Measurements from ENCODE around the gene CDC37.
"Not testable (repeated sequence)": the region's sequence is repeated elsewhere in the genome, so short reads cannot be mapped to it uniquely, and the experiment has no call there.

Gene CDC37

GRCh38 chr19:10399878-10400277 lies 3.5 kb downstream of the CDC37 start:
- Histone ChIP-seq H3K27ac (no peak overlapping the region), H3K4me3 (no peak overlapping the region)

GRCh38 chr19:10399340-10399739 lies 4.0 kb downstream of the CDC37 start:
- not testable (repeated sequence) for H3K27ac ChIP-seq

GRCh38 chr19:10398819-10399218 lies 4.5 kb downstream of the CDC37 start:
- H3K27ac ChIP-seq, result no peak overlapping the region
- no peak overlapping the region for H3K4me3 ChIP-seq

More at GRCh38 chr19:10399340-10399739, 4.0 kb downstream of the CDC37 start:
- not testable (repeated sequence) for H3K4me3 ChIP-seq

- H3K27ac ChIP-seq, result no peak overlapping the region
Measured at GRCh38 chr19:10395917-10396316, 7.4 kb downstream of the CDC37 start.

GRCh38 chr19:10395436-10395835 lies 7.9 kb downstream of the CDC37 start:
- H3K4me3 ChIP-seq, result no peak overlapping the region
- no peak overlapping the region for H3K27ac ChIP-seq

More at GRCh38 chr19:10395917-10396316, 7.4 kb downstream of the CDC37 start:
- H3K4me3 ChIP-seq, result no peak overlapping the region

DNA sequence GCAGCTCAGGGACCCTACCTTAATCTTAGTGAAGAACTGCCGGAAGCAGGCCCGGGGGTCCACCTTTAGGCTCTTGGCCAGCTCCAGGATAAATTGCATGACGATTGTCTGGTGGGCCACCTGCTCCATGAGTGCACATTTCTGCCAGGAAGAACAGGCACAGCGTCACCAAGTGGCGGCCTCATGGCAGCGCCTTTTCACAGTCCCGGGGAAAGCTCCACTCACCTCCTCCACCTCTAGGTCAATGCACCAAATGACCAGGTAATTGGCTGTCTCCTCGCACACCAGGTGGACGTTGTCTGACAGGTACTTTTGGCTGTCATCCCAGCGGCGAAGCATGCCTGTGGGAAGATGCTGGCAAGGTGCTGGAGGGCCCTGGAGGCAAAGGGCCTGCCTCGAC lies 8.3 kb downstream of the CDC37 start:
- H3K27ac ChIP-seq, result no peak overlapping the region
- H3K4me3 ChIP-seq, result no peak overlapping the region

DNA sequence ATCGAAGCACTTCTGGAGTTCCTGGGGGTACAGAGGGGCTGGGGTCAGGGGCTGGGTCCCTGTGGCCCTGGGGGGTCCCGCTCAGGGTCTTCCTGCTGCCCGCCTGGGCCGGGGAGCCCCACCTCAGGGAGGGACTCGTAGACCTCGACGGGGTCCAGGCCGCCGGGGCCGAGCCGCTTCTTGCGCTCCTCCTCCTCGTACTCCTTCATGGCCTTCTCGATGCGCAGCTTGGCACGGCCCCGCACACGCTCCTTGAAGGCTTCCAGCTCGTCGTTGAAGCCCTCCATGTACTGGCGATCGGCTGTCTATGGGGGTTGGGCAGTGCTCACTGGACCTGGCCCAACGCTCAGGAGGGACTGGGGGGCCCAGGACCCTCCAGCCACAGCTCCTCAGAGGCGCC lies 10.2 kb downstream of the CDC37 start:
- Histone ChIP-seq H3K4me3 (no peak overlapping the region), H3K27ac (no peak overlapping the region)

DNA sequence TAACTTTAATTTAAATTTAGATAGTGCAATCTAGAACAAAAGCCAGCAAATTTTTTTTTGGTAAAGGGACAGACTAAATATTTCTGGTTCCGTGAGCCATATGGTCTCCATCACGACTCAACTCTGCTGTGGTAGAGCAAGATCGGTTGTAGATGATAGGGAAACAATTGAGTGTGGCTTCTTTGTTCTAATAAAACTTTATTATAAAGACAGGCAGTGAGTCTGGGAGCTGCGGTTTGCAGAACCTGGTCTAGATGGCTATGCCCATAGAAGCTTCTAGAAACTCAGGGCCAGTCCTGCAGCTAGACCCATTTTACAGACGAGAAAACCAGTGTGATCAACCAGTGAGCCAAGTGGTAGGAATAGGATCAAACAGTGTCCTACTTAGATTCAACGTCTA lies 11.2 kb downstream of the CDC37 start:
- Histone ChIP-seq H3K27ac (no peak overlapping the region), H3K4me3 (no peak overlapping the region)

DNA sequence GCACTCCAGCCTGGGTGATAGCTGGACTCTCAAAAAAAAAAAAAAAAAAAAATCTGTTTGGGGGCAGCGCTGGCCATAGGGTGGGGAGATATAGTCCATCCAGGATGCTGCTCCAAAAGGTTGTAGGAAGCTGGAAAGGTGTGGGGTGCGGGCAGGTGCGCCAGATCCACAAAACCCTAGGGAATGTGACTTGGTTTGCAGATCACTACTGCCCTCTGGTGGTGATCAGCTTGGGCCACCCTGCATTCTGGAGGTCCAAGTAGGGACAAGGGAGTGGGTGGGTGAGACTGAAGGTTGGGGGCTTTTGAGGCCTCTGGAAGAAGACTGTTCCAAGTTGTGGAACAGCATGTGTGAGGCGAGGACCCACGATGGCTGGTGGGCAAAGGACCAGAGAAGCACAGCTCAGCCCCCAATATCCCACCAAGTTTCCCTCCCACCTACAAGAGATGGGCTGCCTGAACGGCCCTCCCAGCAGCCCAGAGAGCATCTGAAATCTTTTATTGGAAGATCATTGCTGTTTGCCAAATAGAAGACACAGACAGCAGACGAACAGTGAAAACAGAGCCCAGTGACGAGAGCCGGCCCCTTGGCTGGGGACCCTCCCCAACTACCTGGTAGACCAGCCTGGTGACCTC lies 12.6 kb downstream of the CDC37 start:
- Histone ChIP-seq H3K27ac (no peak overlapping the region), H3K4me3 (no peak overlapping the region)

- Histone ChIP-seq H3K27ac (peak overlapping the region in 1 of 21 experiments; percentile 34), H3K4me3 (no peak overlapping the region)
Measured at GRCh38 chr19:10389863-10390262, 13.5 kb downstream of the CDC37 start.

GRCh38 chr19:10388957-10389356 lies 14.4 kb downstream of the CDC37 start:
- H3K27ac ChIP-seq, result no peak overlapping the region
- H3K4me3 ChIP-seq, result no peak overlapping the region

DNA sequence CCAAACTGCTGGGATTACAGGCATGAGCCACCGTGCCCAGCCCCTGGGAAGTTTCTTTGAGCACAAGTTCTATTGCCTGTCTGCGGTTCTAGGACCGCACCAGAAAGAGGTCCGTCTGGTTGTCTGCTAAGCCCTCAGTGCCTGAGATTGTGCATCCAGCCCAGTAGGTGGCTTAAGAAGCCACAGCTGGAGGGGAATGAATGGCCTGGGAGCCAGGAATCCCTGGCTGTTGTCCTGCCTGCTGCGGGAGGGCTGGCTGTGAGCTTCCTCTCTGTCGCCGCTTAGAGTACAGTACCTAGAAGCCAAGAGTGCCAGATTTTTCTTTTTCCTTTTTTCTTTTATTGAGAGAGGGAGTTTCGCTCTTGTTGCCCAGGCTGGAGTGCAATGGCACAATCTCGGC lies 18.8 kb downstream of the CDC37 start:
- H3K4me3 ChIP-seq, result no peak overlapping the region
- no peak overlapping the region for H3K27ac ChIP-seq

GRCh38 chr19:10383223-10383499 lies 20.2 kb downstream of the CDC37 start:
- H3K4me3 ChIP-seq, H3K27ac ChIP-seq: not testable (repeated sequence)

GRCh38 chr19:10380313-10381102 lies 22.8 kb downstream of the CDC37 start, which contains the start of gene TYK2:
TYK2 (minus strand) TSS chr19:10380572; CDS start chr19:10378406, 2,166 bp downstream.
- peak within 1 kb of the TSS; percentile 63 to 96 (median 88) for H3K27ac ChIP-seq
- peak within 1 kb of the TSS; percentile 63 to 93 (median 79) for H3K4me3 ChIP-seq

DNA sequence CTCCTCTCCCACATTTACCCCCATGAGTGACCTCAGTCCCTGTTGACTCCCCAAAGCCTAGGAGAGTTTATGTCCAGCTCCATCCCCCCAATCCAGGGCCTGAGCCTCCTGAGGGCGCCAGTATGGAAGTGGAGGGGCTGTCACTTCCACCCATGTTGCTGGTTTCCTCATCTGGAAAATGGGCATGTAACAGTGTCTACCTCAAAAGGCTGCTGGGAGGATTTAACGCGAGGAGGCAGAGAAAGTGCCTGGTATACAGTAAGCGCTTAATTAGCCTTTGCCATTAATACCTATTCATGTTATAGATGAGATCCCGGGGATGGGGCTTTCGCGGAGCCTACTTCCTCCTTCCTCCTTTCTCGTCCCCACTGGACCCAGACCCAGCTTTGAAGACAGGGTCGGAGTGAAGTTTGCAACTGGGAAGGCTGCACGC lies 23.4 kb downstream of the CDC37 start:
- peak overlapping the region; percentile 63 to 96 (median 88) for H3K27ac ChIP-seq
- H3K4me3 ChIP-seq, result peak overlapping the region; percentile 63 to 93 (median 79)

- no peak overlapping the region for H3K4me3 ChIP-seq
- no peak overlapping the region for H3K27ac ChIP-seq
Measured at GRCh38 chr19:10378124-10378523, 25.2 kb downstream of the CDC37 start.

GRCh38 chr19:10377140-10377640 lies 26.2 kb downstream of the CDC37 start:
- not testable (repeated sequence) for H3K4me3 ChIP-seq, H3K27ac ChIP-seq

GRCh38 chr19:10374931-10375330 lies 28.4 kb downstream of the CDC37 start:
- Histone ChIP-seq H3K4me3 (no peak overlapping the region), H3K27ac (no peak overlapping the region)

GRCh38 chr19:10372690-10373089 lies 30.7 kb downstream of the CDC37 start:
- no peak overlapping the region for H3K4me3 ChIP-seq
- peak overlapping the region in 2 of 21 experiments; percentile 14 to 50 for H3K27ac ChIP-seq

DNA sequence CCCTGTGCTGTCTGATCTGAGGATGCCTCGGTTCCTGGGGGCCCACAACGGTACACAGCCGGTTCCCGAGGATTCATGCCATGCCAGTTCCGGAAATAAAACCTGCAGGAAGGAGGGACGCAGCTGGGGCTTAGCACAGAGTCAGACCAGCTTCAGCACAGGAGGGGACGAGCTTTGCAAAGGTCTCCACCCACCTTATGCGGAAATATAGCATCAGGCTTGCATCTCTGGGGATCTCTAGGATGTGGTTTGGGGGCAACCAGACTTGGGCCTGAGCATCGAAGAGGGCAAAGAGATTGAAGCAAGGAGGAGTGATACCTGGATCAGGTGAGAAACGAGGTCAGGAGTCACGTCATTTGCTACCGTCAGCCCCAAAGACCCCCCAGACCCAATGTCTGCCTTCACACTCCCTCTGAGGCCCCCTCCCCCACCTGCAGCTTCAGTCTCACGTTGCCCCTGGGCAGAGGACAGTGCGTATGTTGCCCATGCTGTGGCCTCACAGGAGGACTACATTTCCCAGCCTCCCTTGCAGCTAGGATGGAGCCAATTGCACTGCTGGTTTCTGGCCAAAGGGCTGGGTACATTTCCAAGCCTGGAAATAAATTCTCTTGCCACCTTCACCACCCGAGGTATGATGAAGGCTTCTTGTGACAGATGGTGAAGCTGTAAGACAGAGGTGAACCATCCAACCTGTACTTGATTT lies 35.1 kb downstream of the CDC37 start:
- no peak overlapping the region for H3K4me3 ChIP-seq
- H3K27ac ChIP-seq, result no peak overlapping the region

Data from skin epidermis (tissue), 12 donors.